AG04450 (cell line): ENCODE results near the gene SLC12A3. TPM values are rescaled to one million over a fixed set of nuclear protein-coding genes. Genes with fewer than 3 reads are reported as not detected.

Source experiments
- CTCF ChIA-PET: fragments of 300-600, 350-600 bp; formaldehyde crosslinking; extraction: SDS; loops from one replicate; lab custom pipeline; 2022; ENCODE audit warnings: antibody characterized with exemption, inconsistent platforms; lab: Charles Lee
- POLR2A ChIA-PET: fragments of 350-600 bp; formaldehyde crosslinking; extraction: SDS; loops from one replicate; lab custom pipeline; 2021; ENCODE audit warnings: antibody characterized with exemption, inconsistent platforms; lab: Yijun Ruan, JAX
- DNase-seq: peaks from one replicate; pipeline ENCODE4 v3.0.0-alpha.2; 2011; ENCODE audit warnings: low read depth, low spot score
- H3K27ac ChIP-seq: one replicate; pipeline ENCODE4 v1.5.1; 2012; ENCODE audit warnings: low read depth, low read length, control low read depth
- H3K27me3 ChIP-seq: one replicate; pipeline ENCODE4 v1.6.0; 2012; ENCODE audit warnings: low read length; ENCODE audit not compliant: control insufficient read depth, insufficient read depth
- H3K4me3 ChIP-seq: 2 replicates; pipeline ENCODE4 v1.5.1; 2011; ENCODE audit warnings: mild to moderate bottlenecking, low read depth, low read length, control low read depth
- H3K9me3 ChIP-seq: 2 replicates; pipeline ENCODE4 v1.5.1; 2012; ENCODE audit warnings: low read length; ENCODE audit not compliant: control insufficient read depth, insufficient read depth
- CTCF ChIP-seq: IDR thresholded peaks from 2 replicates; pipeline ENCODE4 v1.5.1; 2011; ENCODE audit warnings: low read depth, low read length, control low read depth, inconsistent platforms
- polyA plus RNA-seq: library from polyadenylated mRNA; depleted of rRNA; stranded (reverse); fragments of >200 nt; gene quantifications from 2 replicates; pipeline ENCODE4 v1.2.3, GENCODE V29; 2011

The SLC12A3 gene
- polyA plus RNA-seq, 1 experiment: not detected

GRCh38 chr16:56856876-56857447, 8.0 kb upstream of the SLC12A3 start:
- CTCF ChIA-PET: interaction anchor here (0.6 to 10.8 kb wide), 3 partner anchors 10 to 63 kb away, joined by 3 to 75 read pairs (median 17); no protein-coding TSS in a partner anchor
- H3K4me3 ChIP-seq: no peak overlapping the region

GRCh38 chr16:56858374-56858773, 6.6 kb upstream of the SLC12A3 start:
- ChIA-PET CTCF (interaction anchor here (1.4 to 10.8 kb wide), 2 partner anchors 8 to 65 kb away, joined by 7 to 75 read pairs; no protein-coding TSS in a partner anchor), POLR2A (no interaction called here)
- Histone ChIP-seq H3K27ac (no peak overlapping the region), H3K27me3 (no peaks in the 10 kb centered on the region), H3K9me3 (no peaks in the 10 kb centered on the region), H3K4me3 (no peak overlapping the region)
- no peak for TF ChIP-seq CTCF
- DNase-seq: no peak

More at GRCh38 chr16:56856876-56857447, 8.0 kb upstream of the SLC12A3 start:
- no peak for DNase-seq
- Histone ChIP-seq H3K27me3 (no peaks in the 10 kb centered on the region), H3K9me3 (no peaks in the 10 kb centered on the region), H3K27ac (no peak overlapping the region)
- TF ChIP-seq CTCF: no peak
- POLR2A ChIA-PET: interaction anchor here (0.6 kb wide), 1 partner anchor 101 kb away, joined by 5 read pairs; no protein-coding TSS in a partner anchor

- no peak for DNase-seq
- no peak overlapping the region for H3K27ac ChIP-seq
- no peak for TF ChIP-seq CTCF
- H3K4me3 ChIP-seq: no peak overlapping the region
- ChIA-PET CTCF (interaction anchor here (0.8 to 1.2 kb wide), 2 partner anchors 10 to 67 kb away, joined by 3 to 5 read pairs; no protein-coding TSS in a partner anchor), POLR2A (interaction anchor here (0.6 kb wide), 1 partner anchor 326 kb away, joined by 4 read pairs; the partner anchor contains the start of genes PSME3IP1 and RSPRY1)
- H3K9me3 ChIP-seq: no peaks in the 10 kb centered on the region
- no peaks in the 10 kb centered on the region for H3K27me3 ChIP-seq
Observed at GRCh38 chr16:56859636-56860035, 5.4 kb upstream of the SLC12A3 start.

GRCh38 chr16:56860226-56861020, 4.6 kb upstream of the SLC12A3 start:
- POLR2A ChIA-PET: interaction anchor here (0.6 kb wide), 1 partner anchor 325 kb away, joined by 4 read pairs; the partner anchor contains the start of genes PSME3IP1 and RSPRY1

More at GRCh38 chr16:56860226-56861020, 4.6 kb upstream of the SLC12A3 start:
- no peak for DNase-seq
- no peak for TF ChIP-seq CTCF
- no peak overlapping the region for H3K27ac ChIP-seq
- no peaks in the 10 kb centered on the region for H3K27me3 ChIP-seq
- H3K9me3 ChIP-seq: no peaks in the 10 kb centered on the region
- CTCF ChIA-PET: interaction anchor here (1.2 kb wide), 1 partner anchor 68 kb away, joined by 5 read pairs; no protein-coding TSS in a partner anchor
- no peak overlapping the region for H3K4me3 ChIP-seq
